ENCODE results near the gene RGMB. TPM values are rescaled to one million over a fixed set of nuclear protein-coding genes. Genes with fewer than 3 reads are reported as not detected.

The RGMB gene
- total and polyA plus RNA-seq, 2 of the 13 experiments (the other 11 are each of a cell fraction or from before 2014, with no cell fraction given): 3.0 to 3.8 TPM

GRCh38 chr5:98769210-98769958, 4.1 kb upstream of the RGMB start (continued):
- TF ChIP-seq ZNF746 (CRISPR knock-in tag; IDR thresholded peaks at IDR 0.05) (no peak), MAFG (CRISPR knock-in tag; IDR thresholded peaks at IDR 0.05) (no peak), EP300 (IDR thresholded peaks at IDR 0.05; ENCODE audit: low read depth in 2 of 2, low read length in 2 of 2) (no peak), EP300 (CRISPR knock-in tag; IDR thresholded peaks at IDR 0.05; ENCODE audit: borderline replicate concordance) (no peak), ZBTB39 (CRISPR knock-in tag; IDR thresholded peaks at IDR 0.05) (no peak), ADNP (CRISPR knock-in tag; IDR thresholded peaks at IDR 0.05) (no peak), THAP8 (CRISPR knock-in tag; IDR thresholded peaks at IDR 0.05; ENCODE audit: borderline replicate concordance) (no peak), HNRNPK (IDR thresholded peaks at IDR 0.05; ENCODE audit: low read depth, low read length, poor library complexity, severe bottlenecking) (no peak), CBX5 (CRISPR knock-in tag; IDR thresholded peaks at IDR 0.05; ENCODE audit: borderline replicate concordance) (no peak), ZNF740 (CRISPR knock-in tag; IDR thresholded peaks at IDR 0.05) (no peak), BCL6 (CRISPR knock-in tag; IDR thresholded peaks at IDR 0.05) (no peak), PHF21A (CRISPR knock-in tag; IDR thresholded peaks at IDR 0.05) (no peak), JUND (CRISPR knock-in tag; IDR thresholded peaks at IDR 0.05) (no peak), DNMT3B (CRISPR knock-in tag; conservative IDR thresholded peaks at IDR 0.05) (no peak), ZNF577 (CRISPR knock-in tag; IDR thresholded peaks at IDR 0.05; ENCODE audit: borderline replicate concordance, low read depth) (no peak), ZNF547 (CRISPR knock-in tag; IDR thresholded peaks at IDR 0.05) (no peak), SP140L (CRISPR knock-in tag; IDR thresholded peaks at IDR 0.05; ENCODE audit: borderline replicate concordance) (no peak), ZNF687 (CRISPR knock-in tag; IDR thresholded peaks at IDR 0.05) (peak; percentile 58; the same call in 1 of the 2 replicates), ZNF34 (CRISPR knock-in tag; IDR thresholded peaks at IDR 0.05; ENCODE audit: borderline replicate concordance) (no peak), NFIB (CRISPR knock-in tag; IDR thresholded peaks at IDR 0.05; ENCODE audit: borderline replicate concordance) (no peak)

All from HepG2 (cell line).